DND-41 (cell line): ENCODE results near the gene ATP6V1B1.

Experiments
- ATAC-seq: fragments of 200-7000 bp; cut with Tn5 transposase; 3 replicates; pipeline ENCODE4 v1.9.1; 2021; ENCODE audit warnings: low read depth; ENCODE audit not compliant: insufficient read depth
- DNase-seq: peaks from one replicate; pipeline ENCODE4 v3.0.0-alpha.2; 2020
- H2AFZ ChIP-seq: 2 replicates; pipeline ENCODE4 v1.6.0; 2012; ENCODE audit warnings: low read depth, low read length
- H3K27ac ChIP-seq: 2 replicates; pipeline ENCODE4 v1.5.1; 2012; ENCODE audit warnings: low read length, inconsistent platforms
- H3K27me3 ChIP-seq: fragments of 200-600 bp; sonication (generic); 2 replicates; pipeline ENCODE4 v1.6.0; 2012; ENCODE audit warnings: low read length, mild to moderate bottlenecking, inconsistent platforms; ENCODE audit not compliant: insufficient read depth, poor library complexity
- H3K36me3 ChIP-seq: 2 replicates; pipeline ENCODE4 v1.5.1; 2012; ENCODE audit warnings: low read length, inconsistent platforms; ENCODE audit not compliant: insufficient read depth
- H3K4me1 ChIP-seq: 2 replicates; pipeline ENCODE4 v1.5.1; 2012; ENCODE audit warnings: mild to moderate bottlenecking, low read length; ENCODE audit not compliant: insufficient read depth
- H3K4me2 ChIP-seq: 2 replicates; pipeline ENCODE4 v1.6.0; 2012; ENCODE audit warnings: mild to moderate bottlenecking, moderate library complexity, low read length, inconsistent platforms; ENCODE audit not compliant: insufficient read depth
- H3K4me3 ChIP-seq, 2 experiments: fragments of 200-600 bp in 1 of 2; shearing (Covaris generic) in 1 of 2; 2 replicates each; pipeline ENCODE4 v1.5.1; 2012 to 2016; ENCODE audit warnings: inconsistent platforms in 2 of 2, low read length in 2 of 2, mild to moderate bottlenecking in 2 of 2, low read depth in 1 of 2, moderate library complexity in 1 of 2
- H3K79me2 ChIP-seq: 2 replicates; pipeline ENCODE4 v1.6.0; 2012; ENCODE audit warnings: low read length, inconsistent platforms; ENCODE audit not compliant: insufficient read depth
- H3K9ac ChIP-seq: 2 replicates; pipeline ENCODE4 v1.6.0; 2012; ENCODE audit warnings: low read depth, mild to moderate bottlenecking, inconsistent platforms, low read length, moderate library complexity
- H3K9me3 ChIP-seq: 2 replicates; pipeline ENCODE4 v1.5.1; 2012; ENCODE audit warnings: low read length, moderate library complexity, mild to moderate bottlenecking, inconsistent platforms; ENCODE audit not compliant: insufficient read depth, severe bottlenecking
- H4K20me1 ChIP-seq: 2 replicates; pipeline ENCODE4 v1.6.0; 2012; ENCODE audit warnings: low read length; ENCODE audit not compliant: insufficient read depth
- EZH2 ChIP-seq: IDR thresholded peaks from 3 replicates; pipeline ENCODE4 v1.6.1; 2012; ENCODE audit warnings: borderline replicate concordance, low read depth, mild to moderate bottlenecking, moderate library complexity, low read length, inconsistent platforms; ENCODE audit not compliant: severe bottlenecking
- TF ChIP-seq, protein P1 (sequence below): IDR thresholded peaks from 2 replicates; pipeline ENCODE4 v1.5.1; 2012; ENCODE audit warnings: borderline replicate concordance, low read length, moderate library complexity, mild to moderate bottlenecking; ENCODE audit not compliant: poor library complexity, severe bottlenecking; ENCODE audit errors: extremely low read depth

Gene ATP6V1B1

DNA sequence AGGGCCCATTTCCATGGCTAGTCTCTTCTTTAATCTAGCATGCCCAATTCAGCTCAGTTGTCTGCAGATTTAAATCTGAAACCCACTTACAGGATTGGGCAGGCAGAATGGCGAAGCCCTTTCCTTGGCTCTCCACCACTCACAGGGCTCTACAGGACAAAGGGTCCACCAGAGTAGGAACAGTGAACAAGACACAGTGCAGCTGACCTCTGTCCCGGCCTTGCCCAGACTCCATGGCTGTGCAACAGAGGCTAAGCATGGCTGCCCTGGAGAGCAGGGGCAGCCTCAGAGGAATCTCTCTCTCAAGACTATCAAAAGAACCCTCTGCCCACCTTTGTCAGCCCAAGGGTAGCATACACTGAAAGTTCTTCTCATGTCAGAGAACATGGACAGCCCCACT, 9.7 kb upstream of the ATP6V1B1 start:
- ATAC-seq (no peak), DNase-seq (no peak)
- TF ChIP-seq EZH2: no peak
- TF ChIP-seq, protein P1, sequence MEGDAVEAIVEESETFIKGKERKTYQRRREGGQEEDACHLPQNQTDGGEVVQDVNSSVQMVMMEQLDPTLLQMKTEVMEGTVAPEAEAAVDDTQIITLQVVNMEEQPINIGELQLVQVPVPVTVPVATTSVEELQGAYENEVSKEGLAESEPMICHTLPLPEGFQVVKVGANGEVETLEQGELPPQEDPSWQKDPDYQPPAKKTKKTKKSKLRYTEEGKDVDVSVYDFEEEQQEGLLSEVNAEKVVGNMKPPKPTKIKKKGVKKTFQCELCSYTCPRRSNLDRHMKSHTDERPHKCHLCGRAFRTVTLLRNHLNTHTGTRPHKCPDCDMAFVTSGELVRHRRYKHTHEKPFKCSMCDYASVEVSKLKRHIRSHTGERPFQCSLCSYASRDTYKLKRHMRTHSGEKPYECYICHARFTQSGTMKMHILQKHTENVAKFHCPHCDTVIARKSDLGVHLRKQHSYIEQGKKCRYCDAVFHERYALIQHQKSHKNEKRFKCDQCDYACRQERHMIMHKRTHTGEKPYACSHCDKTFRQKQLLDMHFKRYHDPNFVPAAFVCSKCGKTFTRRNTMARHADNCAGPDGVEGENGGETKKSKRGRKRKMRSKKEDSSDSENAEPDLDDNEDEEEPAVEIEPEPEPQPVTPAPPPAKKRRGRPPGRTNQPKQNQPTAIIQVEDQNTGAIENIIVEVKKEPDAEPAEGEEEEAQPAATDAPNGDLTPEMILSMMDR: no peak
- H3K4me1 ChIP-seq: no peaks in the 10 kb centered on the region
- H3K27me3 ChIP-seq: no peaks in the 10 kb centered on the region
- H3K27ac ChIP-seq: no peak overlapping the region
- H3K79me2 ChIP-seq: no peaks in the 10 kb centered on the region
- no peaks in the 10 kb centered on the region for H3K36me3 ChIP-seq
- H3K4me3 ChIP-seq: no peak overlapping the region
- no peak overlapping the region for H3K4me2 ChIP-seq
- no peak overlapping the region for H3K9ac ChIP-seq
- no peaks in the 10 kb centered on the region for H3K9me3 ChIP-seq
- no peak overlapping the region for H2AFZ ChIP-seq
- no peaks in the 10 kb centered on the region for H4K20me1 ChIP-seq

DNA sequence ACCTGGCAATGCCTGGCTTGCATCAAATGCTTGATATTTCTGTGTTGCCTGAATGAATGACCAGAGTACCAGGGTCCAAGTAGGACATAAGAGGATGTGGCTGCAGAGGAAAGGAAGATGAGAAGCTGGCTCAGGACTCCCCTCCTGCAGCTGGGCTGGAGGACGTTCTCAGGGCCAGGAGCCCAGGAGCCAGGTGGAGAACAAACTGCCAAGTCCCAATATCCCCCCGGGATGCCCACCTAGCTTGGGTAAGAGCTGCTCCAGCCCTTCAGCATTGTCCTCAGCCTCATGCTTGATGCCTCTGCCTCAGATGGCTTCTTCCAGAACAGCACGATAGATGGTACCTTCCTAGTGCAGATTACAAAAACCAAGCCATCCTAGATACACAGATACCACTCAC, 8.6 kb upstream of the ATP6V1B1 start:
- H3K4me3 ChIP-seq: no peak overlapping the region
- no peak for ATAC-seq
- no peak overlapping the region for H3K9ac ChIP-seq
- no peaks in the 10 kb centered on the region for H3K9me3 ChIP-seq
- DNase-seq: no peak
- no peak overlapping the region for H3K4me2 ChIP-seq
- H3K36me3 ChIP-seq: no peaks in the 10 kb centered on the region
- no peaks in the 10 kb centered on the region for H3K4me1 ChIP-seq
- H3K79me2 ChIP-seq: no peaks in the 10 kb centered on the region
- H3K27ac ChIP-seq: no peak overlapping the region
- no peaks in the 10 kb centered on the region for H4K20me1 ChIP-seq
- no peaks in the 10 kb centered on the region for H3K27me3 ChIP-seq
- no peak overlapping the region for H2AFZ ChIP-seq
- TF ChIP-seq, protein P1: no peak
- no peak for TF ChIP-seq EZH2

GRCh38 chr2:70927641-70928040, 8.1 kb upstream of the ATP6V1B1 start:
- Histone ChIP-seq H3K9ac (no peak overlapping the region), H2AFZ (no peak overlapping the region), H3K27ac (no peak overlapping the region), H3K4me3 (no peak overlapping the region), H3K36me3 (no peaks in the 10 kb centered on the region), H3K4me1 (no peaks in the 10 kb centered on the region), H3K9me3 (no peaks in the 10 kb centered on the region), H3K27me3 (no peaks in the 10 kb centered on the region), H3K79me2 (no peaks in the 10 kb centered on the region), H3K4me2 (no peak overlapping the region), H4K20me1 (no peaks in the 10 kb centered on the region)
- DNase-seq (no peak), ATAC-seq (no peak)
- TF ChIP-seq, protein P1: no peak
- TF ChIP-seq EZH2: no peak

- Histone ChIP-seq H3K36me3 (no peaks in the 10 kb centered on the region), H3K4me1 (no peaks in the 10 kb centered on the region), H4K20me1 (no peaks in the 10 kb centered on the region), H3K4me3 (no peak overlapping the region), H3K9me3 (no peaks in the 10 kb centered on the region), H3K79me2 (no peaks in the 10 kb centered on the region), H3K27ac (no peak overlapping the region), H3K27me3 (no peaks in the 10 kb centered on the region), H2AFZ (no peak overlapping the region), H3K9ac (no peak overlapping the region), H3K4me2 (no peak overlapping the region)
- ATAC-seq: no peak
- TF ChIP-seq, protein P1: no peak
- no peak for DNase-seq
These were observed 7.3 kb upstream of the ATP6V1B1 start for GRCh38 chr2:70928366-70928765.
